CD4-positive, alpha-beta T cell (primary cell): Measurements from ENCODE around the gene THSD7B. TPM values are rescaled to one million over a fixed set of nuclear protein-coding genes. Genes with fewer than 3 reads are reported as not detected.

Experiments
- ATAC-seq: fragments of 200-7000 bp; cut with Tn5 transposase; one replicate; pipeline ENCODE4 v1.10.0; 2022; ENCODE audit warnings: mild to moderate bottlenecking; ENCODE audit not compliant: poor library complexity
- CTCF ChIA-PET: fragments of 350-600 bp; sonication (Branson Sonifier 250); formaldehyde crosslinking; loops from one replicate; lab custom pipeline; 2021; ENCODE audit warnings: antibody characterized with exemption, inconsistent platforms; lab: Charles Lee
- POLR2A ChIA-PET: fragments of 350-600 bp; sonication (Branson Sonifier 250); formaldehyde crosslinking; loops from one replicate; lab custom pipeline; 2021; ENCODE audit warnings: antibody characterized with exemption, inconsistent platforms; lab: Charles Lee
- DNase-seq, 14 experiments: peaks; one replicate each; pipeline ENCODE4 v3.0.0-alpha.2; 2013 to 2020; ENCODE audit warnings: mixed read lengths in 2 of 14
- H3K27ac ChIP-seq, 2 donors: one replicate each; pipeline versions ENCODE4 v1.5.1 to v1.7.0; 2013; ENCODE audit warnings: low read length in 2 of 2, low read depth in 1 of 2, mild to moderate bottlenecking in 1 of 2
- H3K27me3 ChIP-seq, 2 experiments: 1 replicate in 1 of 2; 2 replicates in 1 of 2; pipeline versions ENCODE4 v1.6.1 to v1.7.0; 2013; ENCODE audit warnings: low read length in 2 of 2, control low read depth in 1 of 2, mild to moderate bottlenecking in 1 of 2, moderate library complexity in 1 of 2; ENCODE audit not compliant: insufficient read depth in 2 of 2, control insufficient read depth in 1 of 2
- H3K36me3 ChIP-seq: one replicate; pipeline ENCODE4 v1.6.1; 2013; ENCODE audit warnings: low read length, control low read depth; ENCODE audit not compliant: insufficient read depth
- H3K4me1 ChIP-seq: one replicate; pipeline ENCODE4 v1.6.1; 2013; ENCODE audit warnings: low read length, control low read depth; ENCODE audit not compliant: insufficient read depth
- H3K4me3 ChIP-seq: one replicate; pipeline ENCODE4 v1.5.1; 2013; ENCODE audit warnings: mild to moderate bottlenecking, low read length, moderate library complexity
- H3K9me3 ChIP-seq, 2 experiments: 1 replicate in 1 of 2; 2 replicates in 1 of 2; pipeline versions ENCODE4 v1.6.1 to v1.7.0; 2013; ENCODE audit warnings: low read length in 2 of 2, mild to moderate bottlenecking in 2 of 2, control low read depth in 1 of 2, moderate library complexity in 1 of 2; ENCODE audit not compliant: control insufficient read depth in 1 of 2, insufficient read depth in 1 of 2
- H3K27ac Mint-ChIP-seq: one replicate; pipeline ENCODE4 v1.8.0; 2020; ENCODE audit warnings: mixed read lengths
- H3K27me3 Mint-ChIP-seq: one replicate; pipeline ENCODE4 v1.8.0; 2021; ENCODE audit warnings: mixed read lengths
- H3K36me3 Mint-ChIP-seq: one replicate; pipeline ENCODE4 v1.8.0; 2021; ENCODE audit warnings: low read depth, mixed read lengths
- H3K4me1 Mint-ChIP-seq: one replicate; pipeline ENCODE4 v1.8.0; 2021; ENCODE audit warnings: low read depth, mixed read lengths
- H3K4me3 Mint-ChIP-seq: one replicate; pipeline ENCODE4 v1.8.0; 2020; ENCODE audit warnings: mild to moderate bottlenecking, mixed read lengths
- H3K9me3 Mint-ChIP-seq: one replicate; pipeline ENCODE4 v1.8.0; 2020; ENCODE audit warnings: mixed read lengths
- CTCF ChIP-seq: fragments of 200-600 bp; IDR thresholded peaks from one replicate; pipeline ENCODE4 v1.8.0; 2022; ENCODE audit warnings: antibody characterized with exemption, mild to moderate bottlenecking
- intact Hi-C, 2 experiments: fragments of 100-400 bp; cut with DNase I in 1 of 2; cut with micrococcal nuclease in 1 of 2; formaldehyde crosslinking; loops; one replicate each; pipeline versions ENCODE4 v1.15.1 to v1.9.0; 2023 to 2025; cut with DNase I, micrococcal nuclease
- total RNA-seq, 174 experiments: library from RNA in 2 of 174; stranded (reverse) in 2 of 174; gene quantifications; one replicate each; pipeline ENCODE4 v1.2.3 and lab custom pipeline; 2021 to 2026

Gene THSD7B
- total RNA-seq, 2 experiments from 2014 or later: not detected

DNA sequence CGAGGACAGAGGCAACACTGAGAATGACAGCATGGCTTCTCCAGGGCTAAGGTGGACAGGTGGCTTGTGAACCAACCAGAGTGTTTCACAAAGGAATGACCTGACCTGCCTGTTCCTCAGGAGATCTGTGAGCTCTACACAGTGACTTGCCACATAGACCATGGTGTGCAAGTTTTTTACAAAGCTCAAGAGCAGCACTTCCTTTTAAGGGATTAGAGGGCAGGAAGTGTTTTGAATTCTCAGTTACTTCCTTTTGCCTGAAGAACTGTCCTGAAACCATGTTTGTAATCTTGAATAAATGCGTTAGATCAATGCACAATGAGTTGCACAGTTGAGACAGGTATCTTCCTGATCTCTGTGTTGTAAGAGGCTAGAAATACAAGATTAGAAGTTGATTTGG is 421.9 kb downstream of the THSD7B start:
- Mint-ChIP-seq H3K36me3 (no peaks in the 10 kb centered on the region), H3K9me3 (peaks cover 2% of the 10 kb centered on the region), H3K27ac (no peak overlapping the region), H3K27me3 (no peaks in the 10 kb centered on the region), H3K4me1 (no peaks in the 10 kb centered on the region), H3K4me3 (no peak overlapping the region)
- no peak overlapping the region for H3K27ac ChIP-seq
- H3K27me3 ChIP-seq: no peaks in the 10 kb centered on the region
- H3K4me3 ChIP-seq: no peak overlapping the region
- no peaks in the 10 kb centered on the region for H3K36me3 ChIP-seq
- peaks cover 0 to 5% of the 10 kb centered on the region in 2 experiments for H3K9me3 ChIP-seq
- POLR2A ChIA-PET: no interaction called here
- no peak for DNase-seq
- CTCF ChIA-PET: no interaction called here
- TF ChIP-seq CTCF: no peak
- intact Hi-C loops: no loop called here
- no peak for ATAC-seq
- no peaks in the 10 kb centered on the region for H3K4me1 ChIP-seq

- Histone ChIP-seq H3K9me3 (peaks cover 0 to 5% of the 10 kb centered on the region in 2 experiments), H3K4me3 (no peak overlapping the region), H3K27ac (no peak overlapping the region), H3K4me1 (no peaks in the 10 kb centered on the region), H3K36me3 (no peaks in the 10 kb centered on the region), H3K27me3 (no peaks in the 10 kb centered on the region)
- ATAC-seq (no peak), DNase-seq (no peak)
- no peaks in the 10 kb centered on the region for H3K9me3 Mint-ChIP-seq
- ChIA-PET POLR2A (no interaction called here), CTCF (no interaction called here)
- no peak overlapping the region for H3K27ac Mint-ChIP-seq
- H3K4me3 Mint-ChIP-seq: no peak overlapping the region
- intact Hi-C loops: no loop called here
- no peaks in the 10 kb centered on the region for H3K4me1 Mint-ChIP-seq
- no peaks in the 10 kb centered on the region for H3K36me3 Mint-ChIP-seq
- no peak for TF ChIP-seq CTCF
- peaks cover 5% of the 10 kb centered on the region for H3K27me3 Mint-ChIP-seq
Measured at GRCh38 chr2:137190411-137191195, 425.3 kb downstream of the THSD7B start.

DNA sequence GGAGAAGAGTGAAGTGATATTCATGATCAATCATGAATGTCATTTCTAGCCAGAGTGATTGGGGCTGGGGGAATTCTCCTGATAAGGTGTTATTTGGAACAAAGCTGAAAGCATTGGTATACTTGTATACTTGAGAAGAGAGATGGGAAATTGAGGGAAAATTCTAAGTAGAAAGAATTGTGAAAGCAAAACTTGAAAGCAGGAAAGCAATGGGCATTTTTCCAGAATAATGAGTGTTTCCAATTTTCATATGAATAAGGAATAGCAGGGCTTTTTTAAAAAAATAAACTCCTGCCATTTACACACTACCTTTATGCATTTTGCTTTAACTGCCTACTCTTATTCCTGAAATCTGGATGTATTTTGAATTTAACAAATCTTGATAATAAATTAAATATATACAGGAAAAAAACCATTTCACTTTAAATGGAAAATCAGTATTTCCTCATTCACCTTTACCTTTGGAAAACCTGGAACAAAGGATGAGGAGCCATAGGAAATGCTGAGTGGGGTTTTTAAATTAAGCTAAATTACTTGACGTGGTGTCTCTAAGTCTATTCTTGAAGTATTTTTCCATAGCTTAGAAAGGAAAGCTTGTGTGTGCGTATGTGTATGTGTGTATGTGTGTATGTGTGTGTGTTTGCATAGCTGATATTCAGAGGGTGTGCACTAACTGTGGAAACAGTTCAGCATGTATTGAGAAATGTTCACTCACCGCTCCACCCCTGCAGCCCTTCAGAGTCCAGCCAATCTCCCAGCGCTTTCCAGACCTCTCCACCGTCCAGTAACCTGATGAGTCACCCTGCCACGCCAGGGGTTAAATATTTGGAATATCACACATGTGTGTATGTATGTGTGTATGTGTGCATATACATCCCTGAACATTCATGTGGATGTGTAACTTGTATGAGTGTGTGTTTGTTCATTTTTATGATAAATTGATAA is 427.3 kb downstream of the THSD7B start:
- intact Hi-C loops: no loop called here
- Mint-ChIP-seq H3K4me3 (no peak overlapping the region), H3K9me3 (no peaks in the 10 kb centered on the region), H3K27me3 (peaks cover 5% of the 10 kb centered on the region), H3K36me3 (no peaks in the 10 kb centered on the region), H3K27ac (no peak overlapping the region), H3K4me1 (no peaks in the 10 kb centered on the region)
- Histone ChIP-seq H3K27me3 (no peaks in the 10 kb centered on the region), H3K27ac (no peak overlapping the region), H3K36me3 (no peaks in the 10 kb centered on the region), H3K4me3 (no peak overlapping the region), H3K9me3 (peaks cover 0 to 5% of the 10 kb centered on the region in 2 experiments), H3K4me1 (no peaks in the 10 kb centered on the region)
- DNase-seq: no peak
- ATAC-seq: no peak
- ChIA-PET CTCF (no interaction called here), POLR2A (no interaction called here)
- no peak for TF ChIP-seq CTCF
